GM21786 (cell line): ENCODE measurements around the gene SLCO2A1.

ENCODE experiments used
- ATAC-seq: cut with Tn5 transposase; IDR thresholded peaks from one replicate; pipeline ENCODE4 v1.9.1; 2021; ENCODE audit not compliant: unreplicated experiment

The SLCO2A1 gene

GRCh38 chr3:133983576-133984560 lies 45.9 kb downstream of the SLCO2A1 start:
- ATAC-seq = no peak

GRCh38 chr3:133983126-133983525 lies 46.6 kb downstream of the SLCO2A1 start:
- no peak for ATAC-seq

GRCh38 chr3:133980550-133980949 lies 49.2 kb downstream of the SLCO2A1 start:
- ATAC-seq = no peak

- no peak for ATAC-seq
These were observed 49.7 kb downstream of the SLCO2A1 start for GRCh38 chr3:133980035-133980434.

GRCh38 chr3:133979553-133979952 lies 50.2 kb downstream of the SLCO2A1 start:
- ATAC-seq = no peak

- ATAC-seq = no peak
These were observed 52.2 kb downstream of the SLCO2A1 start for GRCh38 chr3:133977568-133977967.

- ATAC-seq = no peak
These were observed 56.3 kb downstream of the SLCO2A1 start for GRCh38 chr3:133973249-133973980.

GRCh38 chr3:133972156-133972555 lies 57.6 kb downstream of the SLCO2A1 start:
- ATAC-seq = no peak

- ATAC-seq = no peak
These were observed 58.8 kb downstream of the SLCO2A1 start for GRCh38 chr3:133970916-133971315.

GRCh38 chr3:133970339-133970738 lies 59.4 kb downstream of the SLCO2A1 start:
- no peak for ATAC-seq

- no peak for ATAC-seq
These were observed 61.5 kb downstream of the SLCO2A1 start for GRCh38 chr3:133967992-133968892.

GRCh38 chr3:133966954-133967353 lies 62.8 kb downstream of the SLCO2A1 start:
- no peak for ATAC-seq

- ATAC-seq = no peak
These were observed 63.8 kb downstream of the SLCO2A1 start for GRCh38 chr3:133965906-133966305.

- no peak for ATAC-seq
These were observed 64.6 kb downstream of the SLCO2A1 start for GRCh38 chr3:133965013-133965570.

GRCh38 chr3:133964547-133964946 lies 65.2 kb downstream of the SLCO2A1 start:
- ATAC-seq = no peak

GRCh38 chr3:133963657-133964396 lies 65.9 kb downstream of the SLCO2A1 start:
- ATAC-seq = no peak

GRCh38 chr3:133962849-133963248 lies 66.9 kb downstream of the SLCO2A1 start:
- ATAC-seq = no peak

- no peak for ATAC-seq
These were observed 71.5 kb downstream of the SLCO2A1 start for GRCh38 chr3:133958071-133958805.

GRCh38 chr3:133956982-133957381 lies 72.7 kb downstream of the SLCO2A1 start:
- ATAC-seq = no peak
